ENCODE measurements around the gene MED31. TPM values are rescaled to one million over a fixed set of nuclear protein-coding genes. Genes with fewer than 3 reads are reported as not detected.

The MED31 gene
- total RNA-seq, 3 donors from 2014 or later: 20.6 to 28.1 (median 25.2) TPM

- DNase-seq: no peak
- peaks cover 36% of the 10 kb centered on the region for H3K27me3 Mint-ChIP-seq (ENCODE audit: low read depth)
- H3K9me3 Mint-ChIP-seq: no peaks in the 10 kb centered on the region
- ATAC-seq: no peak
- no peak overlapping the region for H3K4me3 Mint-ChIP-seq
- no peaks in the 10 kb centered on the region for H3K4me1 Mint-ChIP-seq (ENCODE audit: low read depth)
- H3K36me3 Mint-ChIP-seq (ENCODE audit: insufficient read depth): no peaks in the 10 kb centered on the region
These were observed 32.5 kb upstream of the MED31 start for GRCh38 chr17:6683730-6684459.

- peaks cover 41% of the 10 kb centered on the region for H3K27me3 Mint-ChIP-seq (ENCODE audit: low read depth)
- H3K9me3 Mint-ChIP-seq: no peaks in the 10 kb centered on the region
- DNase-seq (no peak), ATAC-seq (no peak)
- H3K4me1 Mint-ChIP-seq (ENCODE audit: low read depth): no peaks in the 10 kb centered on the region
- H3K4me3 Mint-ChIP-seq: no peak overlapping the region
- no peaks in the 10 kb centered on the region for H3K36me3 Mint-ChIP-seq (ENCODE audit: insufficient read depth)
These were observed 31.8 kb upstream of the MED31 start for GRCh38 chr17:6683081-6683684.

GRCh38 chr17:6682339-6682738 lies 30.9 kb upstream of the MED31 start:
- ATAC-seq (no peak), DNase-seq (no peak)
- Mint-ChIP-seq H3K4me1 (ENCODE audit: low read depth) (peaks cover 3% of the 10 kb centered on the region), H3K36me3 (ENCODE audit: insufficient read depth) (no peaks in the 10 kb centered on the region), H3K4me3 (no peak overlapping the region), H3K9me3 (no peaks in the 10 kb centered on the region), H3K27me3 (ENCODE audit: low read depth) (peaks cover 39% of the 10 kb centered on the region)

GRCh38 chr17:6681671-6682070 lies 30.3 kb upstream of the MED31 start:
- Mint-ChIP-seq H3K36me3 (ENCODE audit: insufficient read depth) (no peaks in the 10 kb centered on the region), H3K9me3 (no peaks in the 10 kb centered on the region), H3K27me3 (ENCODE audit: low read depth) (peaks cover 39% of the 10 kb centered on the region), H3K4me3 (no peak overlapping the region), H3K4me1 (ENCODE audit: low read depth) (peaks cover 3% of the 10 kb centered on the region)
- DNase-seq (no peak), ATAC-seq (no peak)

GRCh38 chr17:6681176-6681575 lies 29.8 kb upstream of the MED31 start:
- H3K27me3 Mint-ChIP-seq (ENCODE audit: low read depth): peaks cover 39% of the 10 kb centered on the region

GRCh38 chr17:6679241-6679640 lies 27.8 kb upstream of the MED31 start:
- H3K4me1 Mint-ChIP-seq (ENCODE audit: low read depth): peaks cover 3% of the 10 kb centered on the region
- no peak for ATAC-seq
- H3K27me3 Mint-ChIP-seq (ENCODE audit: low read depth): peaks cover 33% of the 10 kb centered on the region
- no peaks in the 10 kb centered on the region for H3K36me3 Mint-ChIP-seq (ENCODE audit: insufficient read depth)
- no peak overlapping the region for H3K4me3 Mint-ChIP-seq
- no peak for DNase-seq
- no peaks in the 10 kb centered on the region for H3K9me3 Mint-ChIP-seq

More at GRCh38 chr17:6681176-6681575, 29.8 kb upstream of the MED31 start:
- no peaks in the 10 kb centered on the region for H3K36me3 Mint-ChIP-seq (ENCODE audit: insufficient read depth)
- DNase-seq: no peak
- no peak overlapping the region for H3K4me3 Mint-ChIP-seq
- H3K9me3 Mint-ChIP-seq: no peaks in the 10 kb centered on the region
- peaks cover 3% of the 10 kb centered on the region for H3K4me1 Mint-ChIP-seq (ENCODE audit: low read depth)
- no peak for ATAC-seq

- H3K27me3 Mint-ChIP-seq (ENCODE audit: low read depth): peaks cover 33% of the 10 kb centered on the region
- H3K9me3 Mint-ChIP-seq: no peaks in the 10 kb centered on the region
- DNase-seq: no peak
- no peak for ATAC-seq
- no peak overlapping the region for H3K4me3 Mint-ChIP-seq
- peaks cover 3% of the 10 kb centered on the region for H3K4me1 Mint-ChIP-seq (ENCODE audit: low read depth)
- no peaks in the 10 kb centered on the region for H3K36me3 Mint-ChIP-seq (ENCODE audit: insufficient read depth)
These were observed 26.5 kb upstream of the MED31 start for GRCh38 chr17:6677946-6678345.

GRCh38 chr17:6677158-6677831 lies 25.9 kb upstream of the MED31 start:
- ATAC-seq (peak; percentile 32 to 67), DNase-seq (no peak)
- H3K4me3 Mint-ChIP-seq: no peak overlapping the region
- peaks cover 3% of the 10 kb centered on the region for H3K4me1 Mint-ChIP-seq (ENCODE audit: low read depth)
- no peaks in the 10 kb centered on the region for H3K9me3 Mint-ChIP-seq
- H3K36me3 Mint-ChIP-seq (ENCODE audit: insufficient read depth): no peaks in the 10 kb centered on the region
- H3K27me3 Mint-ChIP-seq (ENCODE audit: low read depth): peaks cover 31% of the 10 kb centered on the region

- DNase-seq (no peak), ATAC-seq (no peak)
- H3K36me3 Mint-ChIP-seq (ENCODE audit: insufficient read depth): no peaks in the 10 kb centered on the region
- peaks cover 3% of the 10 kb centered on the region for H3K4me1 Mint-ChIP-seq (ENCODE audit: low read depth)
- peaks cover 26% of the 10 kb centered on the region for H3K27me3 Mint-ChIP-seq (ENCODE audit: low read depth)
- H3K9me3 Mint-ChIP-seq: no peaks in the 10 kb centered on the region
- H3K4me3 Mint-ChIP-seq: no peak overlapping the region
These were observed 25.4 kb upstream of the MED31 start for GRCh38 chr17:6676802-6677157.

GRCh38 chr17:6675201-6675825 lies 23.9 kb upstream of the MED31 start:
- no peak for DNase-seq
- H3K4me1 Mint-ChIP-seq (ENCODE audit: low read depth): peaks cover 3% of the 10 kb centered on the region
- H3K9me3 Mint-ChIP-seq: no peaks in the 10 kb centered on the region

GRCh38 chr17:6674586-6674985 lies 23.2 kb upstream of the MED31 start:
- ATAC-seq (no peak), DNase-seq (no peak)
- Mint-ChIP-seq H3K4me3 (no peak overlapping the region), H3K36me3 (ENCODE audit: insufficient read depth) (no peaks in the 10 kb centered on the region), H3K4me1 (ENCODE audit: low read depth) (peaks cover 3% of the 10 kb centered on the region), H3K27me3 (ENCODE audit: low read depth) (peaks cover 11% of the 10 kb centered on the region), H3K9me3 (no peaks in the 10 kb centered on the region)

More at GRCh38 chr17:6675201-6675825, 23.9 kb upstream of the MED31 start:
- Mint-ChIP-seq H3K27me3 (ENCODE audit: low read depth) (peaks cover 17% of the 10 kb centered on the region), H3K36me3 (ENCODE audit: insufficient read depth) (no peaks in the 10 kb centered on the region), H3K4me3 (no peak overlapping the region)
- ATAC-seq: no peak

GRCh38 chr17:6671431-6671830 lies 20.0 kb upstream of the MED31 start:
- no peak for ATAC-seq
- H3K4me1 Mint-ChIP-seq (ENCODE audit: low read depth): peaks cover 5% of the 10 kb centered on the region
- no peaks in the 10 kb centered on the region for H3K27me3 Mint-ChIP-seq (ENCODE audit: low read depth)
- no peak for DNase-seq
- no peaks in the 10 kb centered on the region for H3K36me3 Mint-ChIP-seq (ENCODE audit: insufficient read depth)
- H3K4me3 Mint-ChIP-seq: no peak overlapping the region
- H3K9me3 Mint-ChIP-seq: no peaks in the 10 kb centered on the region

- peaks cover 8% of the 10 kb centered on the region for H3K4me1 Mint-ChIP-seq (ENCODE audit: low read depth)
- no peaks in the 10 kb centered on the region for H3K9me3 Mint-ChIP-seq
- no peak for DNase-seq
- H3K27me3 Mint-ChIP-seq (ENCODE audit: low read depth): no peaks in the 10 kb centered on the region
- no peak for ATAC-seq
- no peaks in the 10 kb centered on the region for H3K36me3 Mint-ChIP-seq (ENCODE audit: insufficient read depth)
- H3K4me3 Mint-ChIP-seq: no peak overlapping the region
These were observed 19.6 kb upstream of the MED31 start for GRCh38 chr17:6670999-6671398.

GRCh38 chr17:6670571-6670970 lies 19.2 kb upstream of the MED31 start:
- DNase-seq (no peak), ATAC-seq (no peak)
- peaks cover 9% of the 10 kb centered on the region for H3K4me1 Mint-ChIP-seq (ENCODE audit: low read depth)
- H3K9me3 Mint-ChIP-seq: no peaks in the 10 kb centered on the region
- H3K27me3 Mint-ChIP-seq (ENCODE audit: low read depth): no peaks in the 10 kb centered on the region
- H3K36me3 Mint-ChIP-seq (ENCODE audit: insufficient read depth): no peaks in the 10 kb centered on the region
- no peak overlapping the region for H3K4me3 Mint-ChIP-seq

All from activated T-cell treated with anti-CD3 and anti-CD28 coated beads, Interleukin-2, amount 50 U/mL, for 4 hours (primary cell).